Measurements from ENCODE around the gene SHMT2.
A peak's percentile ranks its signal among the peaks of the same experiment; 100 is the strongest.

SHMT2 gene

GRCh38 chr12:57216014-57216911 lies 13.2 kb upstream of the SHMT2 start, which contains the start of gene NXPH4:
Gene NXPH4, plus strand, starts transcription at chr12:57216794. Its CDS starts 176 bp downstream, at chr12:57216970.
- Histone ChIP-seq H3K9ac (ENCODE audit: low read length) (no peak within 1 kb of the TSS), H3K4me1 (ENCODE audit: insufficient read depth, low read length) (peaks cover 24% of the 10 kb centered on the region), H3K27ac (ENCODE audit: low read depth, low read length) (no peak within 1 kb of the TSS), H3K4me3 (ENCODE audit: low read depth in 1 of 2, low read length in 2 of 2) (peak within 1 kb of the TSS; percentile 38 to 39), H3K27me3 (ENCODE audit: control insufficient read depth in 1 of 2, insufficient read depth in 2 of 2, low read length in 2 of 2) (peaks cover 57 to 75% of the 10 kb centered on the region in 2 donors), H3K36me3 (ENCODE audit: insufficient read depth, low read length) (peaks cover 10% of the 10 kb centered on the region), H3K9me3 (ENCODE audit: low read length) (no peaks in the 10 kb centered on the region)

GRCh38 chr12:57216921-57217879 lies 12.3 kb upstream of the SHMT2 start:
- peaks cover 24% of the 10 kb centered on the region for H3K4me1 ChIP-seq (ENCODE audit: insufficient read depth, low read length)
- peaks cover 65 to 84% of the 10 kb centered on the region in 2 donors for H3K27me3 ChIP-seq (ENCODE audit: control insufficient read depth in 1 of 2, insufficient read depth in 2 of 2, low read length in 2 of 2)
- no peak overlapping the region for H3K9ac ChIP-seq (ENCODE audit: low read length)

GRCh38 chr12:57218030-57218853 lies 11.3 kb upstream of the SHMT2 start:
- Histone ChIP-seq H3K36me3 (ENCODE audit: insufficient read depth, low read length) (no peaks in the 10 kb centered on the region), H3K9ac (ENCODE audit: low read length) (no peak overlapping the region), H3K4me3 (ENCODE audit: low read depth in 1 of 2, low read length in 2 of 2) (no peak overlapping the region), H3K4me1 (ENCODE audit: insufficient read depth, low read length) (peaks cover 24% of the 10 kb centered on the region), H3K27ac (ENCODE audit: low read depth, low read length) (no peak overlapping the region), H3K27me3 (ENCODE audit: control insufficient read depth in 1 of 2, insufficient read depth in 2 of 2, low read length in 2 of 2) (peaks cover 75 to 93% of the 10 kb centered on the region in 2 donors), H3K9me3 (ENCODE audit: low read length) (no peaks in the 10 kb centered on the region)

More at GRCh38 chr12:57216921-57217879, 12.3 kb upstream of the SHMT2 start:
- Histone ChIP-seq H3K36me3 (ENCODE audit: insufficient read depth, low read length) (peaks cover 1% of the 10 kb centered on the region), H3K9me3 (ENCODE audit: low read length) (no peaks in the 10 kb centered on the region), H3K27ac (ENCODE audit: low read depth, low read length) (no peak overlapping the region), H3K4me3 (ENCODE audit: low read depth in 1 of 2, low read length in 2 of 2) (peak overlapping the region; percentile 38 to 39)

GRCh38 chr12:57219205-57219992 lies 10.1 kb upstream of the SHMT2 start:
- H3K27ac ChIP-seq (ENCODE audit: low read depth, low read length), result no peak overlapping the region
- H3K27me3 ChIP-seq (ENCODE audit: control insufficient read depth in 1 of 2, insufficient read depth in 2 of 2, low read length in 2 of 2), result peaks cover 83 to 95% of the 10 kb centered on the region in 2 donors
- no peaks in the 10 kb centered on the region for H3K36me3 ChIP-seq (ENCODE audit: insufficient read depth, low read length)
- peaks cover 12% of the 10 kb centered on the region for H3K4me1 ChIP-seq (ENCODE audit: insufficient read depth, low read length)
- H3K9ac ChIP-seq (ENCODE audit: low read length), result no peak overlapping the region
- H3K4me3 ChIP-seq (ENCODE audit: low read depth in 1 of 2, low read length in 2 of 2), result no peak overlapping the region
- no peaks in the 10 kb centered on the region for H3K9me3 ChIP-seq (ENCODE audit: low read length)

GRCh38 chr12:57219993-57220754 lies 9.3 kb upstream of the SHMT2 start:
- H3K9ac ChIP-seq (ENCODE audit: low read length), result no peak overlapping the region
- no peaks in the 10 kb centered on the region for H3K9me3 ChIP-seq (ENCODE audit: low read length)
- H3K27me3 ChIP-seq (ENCODE audit: control insufficient read depth in 1 of 2, insufficient read depth in 2 of 2, low read length in 2 of 2), result peaks cover 83 to 94% of the 10 kb centered on the region in 2 donors
- no peaks in the 10 kb centered on the region for H3K36me3 ChIP-seq (ENCODE audit: insufficient read depth, low read length)
- H3K27ac ChIP-seq (ENCODE audit: low read depth, low read length), result no peak overlapping the region
- peaks cover 7% of the 10 kb centered on the region for H3K4me1 ChIP-seq (ENCODE audit: insufficient read depth, low read length)
- no peak overlapping the region for H3K4me3 ChIP-seq (ENCODE audit: low read depth in 1 of 2, low read length in 2 of 2)

GRCh38 chr12:57220770-57221168 lies 8.7 kb upstream of the SHMT2 start:
- Histone ChIP-seq H3K27me3 (ENCODE audit: control insufficient read depth in 1 of 2, insufficient read depth in 2 of 2, low read length in 2 of 2) (peaks cover 83 to 94% of the 10 kb centered on the region in 2 donors), H3K9ac (ENCODE audit: low read length) (no peak overlapping the region), H3K9me3 (ENCODE audit: low read length) (no peaks in the 10 kb centered on the region), H3K4me3 (ENCODE audit: low read depth in 1 of 2, low read length in 2 of 2) (no peak overlapping the region), H3K4me1 (ENCODE audit: insufficient read depth, low read length) (peaks cover 7% of the 10 kb centered on the region), H3K27ac (ENCODE audit: low read depth, low read length) (no peak overlapping the region), H3K36me3 (ENCODE audit: insufficient read depth, low read length) (no peaks in the 10 kb centered on the region)

GRCh38 chr12:57221169-57221917 lies 8.2 kb upstream of the SHMT2 start:
- no peak overlapping the region for H3K27ac ChIP-seq (ENCODE audit: low read depth, low read length)

GRCh38 chr12:57222286-57223190 lies 7.0 kb upstream of the SHMT2 start:
- Histone ChIP-seq H3K36me3 (ENCODE audit: insufficient read depth, low read length) (no peaks in the 10 kb centered on the region), H3K9me3 (ENCODE audit: low read length) (no peaks in the 10 kb centered on the region), H3K9ac (ENCODE audit: low read length) (no peak overlapping the region), H3K27me3 (ENCODE audit: control insufficient read depth in 1 of 2, insufficient read depth in 2 of 2, low read length in 2 of 2) (peaks cover 84 to 93% of the 10 kb centered on the region in 2 donors), H3K4me3 (ENCODE audit: low read depth in 1 of 2, low read length in 2 of 2) (no peak overlapping the region), H3K27ac (ENCODE audit: low read depth, low read length) (no peak overlapping the region), H3K4me1 (ENCODE audit: insufficient read depth, low read length) (peaks cover 1% of the 10 kb centered on the region)

More at GRCh38 chr12:57221169-57221917, 8.2 kb upstream of the SHMT2 start:
- Histone ChIP-seq H3K36me3 (ENCODE audit: insufficient read depth, low read length) (no peaks in the 10 kb centered on the region), H3K9ac (ENCODE audit: low read length) (no peak overlapping the region), H3K4me1 (ENCODE audit: insufficient read depth, low read length) (peaks cover 7% of the 10 kb centered on the region), H3K9me3 (ENCODE audit: low read length) (no peaks in the 10 kb centered on the region), H3K4me3 (ENCODE audit: low read depth in 1 of 2, low read length in 2 of 2) (no peak overlapping the region), H3K27me3 (ENCODE audit: control insufficient read depth in 1 of 2, insufficient read depth in 2 of 2, low read length in 2 of 2) (peaks cover 84 to 94% of the 10 kb centered on the region in 2 donors)
